HepG2 (cell line): Measurements from ENCODE around the gene CHMP5. TPM values are rescaled to one million over a fixed set of nuclear protein-coding genes. Genes with fewer than 3 reads are reported as not detected.

Source experiments
- ADNP ChIP-seq: sonication (generic); formaldehyde crosslinking; IDR thresholded peaks from 2 replicates; pipeline ENCODE4 v1.4.0; 2020; ENCODE audit warnings: missing genetic modification reagents
- BCL6 ChIP-seq: IDR thresholded peaks from 2 replicates; pipeline ENCODE4 v1.6.1; 2016; ENCODE audit warnings: missing genetic modification reagents, missing compliant biosample characterization
- BORCS8-MEF2B ChIP-seq: sonication (generic); formaldehyde crosslinking; IDR thresholded peaks from 2 replicates; pipeline ENCODE4 v1.8.0; 2022; ENCODE audit warnings: mild to moderate bottlenecking, missing genetic modification reagents
- HNRNPLL ChIP-seq: fragments of 200-400 bp; formaldehyde crosslinking; IDR thresholded peaks from 2 replicates; pipeline ENCODE4 v1.6.1; 2017; ENCODE audit warnings: mild to moderate bottlenecking, low read depth, low read length; ENCODE audit not compliant: poor library complexity, severe bottlenecking
- KAT8 ChIP-seq: IDR thresholded peaks from 2 replicates; pipeline ENCODE4 v1.6.1; 2016; ENCODE audit warnings: missing genetic modification reagents, missing compliant biosample characterization
- KLF12 ChIP-seq: sonication (generic); formaldehyde crosslinking; IDR thresholded peaks from 2 replicates; pipeline ENCODE4 v1.4.0; 2020; ENCODE audit warnings: missing genetic modification reagents, borderline replicate concordance
- NFE2L1 ChIP-seq: sonication (generic); formaldehyde crosslinking; IDR thresholded peaks from 2 replicates; pipeline ENCODE4 v1.4.0; 2020; ENCODE audit warnings: missing genetic modification reagents, mild to moderate bottlenecking, borderline replicate concordance
- NONO ChIP-seq, 2 experiments: fragments of 450-650 bp in 1 of 2; sonication (generic) in 1 of 2; formaldehyde crosslinking in 1 of 2; IDR thresholded peaks in 1 of 2; conservative IDR thresholded peaks in 1 of 2; 2 replicates each; pipeline versions ENCODE4 v1.6.1 to v1.8.0; 2017 to 2022; ENCODE audit warnings: mild to moderate bottlenecking in 1 of 2, missing genetic modification reagents in 1 of 2, moderate library complexity in 1 of 2
- REST ChIP-seq, 2 experiments: IDR thresholded peaks; 2 replicates each; pipeline ENCODE4 v1.6.1; 2011 to 2012; ENCODE audit warnings: low read length in 2 of 2, borderline replicate concordance in 1 of 2, low read depth in 1 of 2, mild to moderate bottlenecking in 1 of 2, moderate library complexity in 1 of 2
- SSRP1 ChIP-seq: IDR thresholded peaks from 2 replicates; pipeline ENCODE4 v1.6.1; 2016; ENCODE audit warnings: control low read depth
- TAF1 ChIP-seq: sonication (generic); formaldehyde crosslinking; IDR thresholded peaks from 2 replicates; pipeline ENCODE4 v1.4.0; 2020; ENCODE audit warnings: missing genetic modification reagents
- TEAD2 ChIP-seq: sonication (generic); formaldehyde crosslinking; IDR thresholded peaks from 2 replicates; pipeline ENCODE4 v1.9.0; 2021; ENCODE audit warnings: missing genetic modification reagents
- TOE1 ChIP-seq: sonication (generic); formaldehyde crosslinking; IDR thresholded peaks from 2 replicates; pipeline ENCODE4 v1.4.0; 2020; ENCODE audit warnings: mild to moderate bottlenecking, missing genetic modification reagents
- ZFP90 ChIP-seq: sonication (generic); formaldehyde crosslinking; IDR thresholded peaks from 2 replicates; pipeline ENCODE4 v1.8.0; 2022; ENCODE audit warnings: missing genetic modification reagents, mild to moderate bottlenecking, inconsistent platforms, borderline replicate concordance
- ZNF34 ChIP-seq: sonication (generic); formaldehyde crosslinking; IDR thresholded peaks from 2 replicates; pipeline ENCODE4 v1.4.0; 2020; ENCODE audit warnings: mild to moderate bottlenecking, missing genetic modification reagents, borderline replicate concordance
- ZNF552 ChIP-seq: sonication (generic); formaldehyde crosslinking; IDR thresholded peaks from 2 replicates; pipeline ENCODE4 v1.9.0; 2022; ENCODE audit warnings: missing genetic modification reagents, mild to moderate bottlenecking, borderline replicate concordance
- ZNF564 ChIP-seq: sonication (generic); formaldehyde crosslinking; IDR thresholded peaks from 2 replicates; pipeline ENCODE4 v1.8.1; 2023; ENCODE audit warnings: mild to moderate bottlenecking, missing genetic modification reagents
- ZNF691 ChIP-seq: sonication (generic); formaldehyde crosslinking; IDR thresholded peaks from 2 replicates; pipeline ENCODE4 v1.4.0; 2020; ENCODE audit warnings: missing genetic modification reagents, low read depth, mild to moderate bottlenecking, borderline replicate concordance
- ZNF766 ChIP-seq: sonication (generic); formaldehyde crosslinking; IDR thresholded peaks from 2 replicates; pipeline ENCODE4 v1.5.0; 2020; ENCODE audit warnings: missing genetic modification reagents, borderline replicate concordance
- polyA plus RNA-seq, 8 experiments: library from polyadenylated mRNA; depleted of rRNA in 3 of 8; stranded (reverse) in 7 of 8; unstranded in 1 of 8; fragments of >200 nt; fragmentation: Illumina TruSeq in 4 of 8; extraction: Trizol in 4 of 8; gene quantifications; 2 replicates each; pipeline versions ENCODE4 v1.2.1 to v1.2.3, GENCODE V29; 2011 to 2016; ENCODE audit warnings: low read depth in 4 of 8, missing spikeins in 1 of 8, mixed read lengths in 1 of 8; ENCODE audit not compliant: insufficient read depth in 1 of 8
- total RNA-seq, 5 experiments: library from RNA; depleted of rRNA; stranded (reverse); fragments of >200 nt; fragmentation: Illumina TruSeq; extraction: Trizol; gene quantifications; 2 replicates each; pipeline ENCODE4 v1.2.3, GENCODE V29; 2016; ENCODE audit warnings: low read depth in 1 of 5
- TF ChIP-seq, protein P1 (sequence below): sonication (generic); formaldehyde crosslinking; IDR thresholded peaks from 2 replicates; pipeline ENCODE4 v1.8.0; 2022; ENCODE audit warnings: low read depth, missing genetic modification reagents
- TF ChIP-seq, protein P2 (sequence below): IDR thresholded peaks from 2 replicates; pipeline ENCODE4 v1.6.1; 2016; ENCODE audit warnings: missing genetic modification reagents, missing compliant biosample characterization
- TF ChIP-seq, protein P3 (sequence below): sonication (generic); formaldehyde crosslinking; IDR thresholded peaks from 2 replicates; pipeline ENCODE4 v1.4.0; 2020; ENCODE audit warnings: missing genetic modification reagents

CHMP5 gene
- total and polyA plus RNA-seq, 2 of the 13 experiments (the other 11 are each of a cell fraction or from before 2014, with no cell fraction given) = 46.0 to 57.3 TPM

GRCh38 chr9:33264473-33265177 is at the start of gene CHMP5, which contains the start of gene BAG1 (continued):
- TF ChIP-seq ZNF691 (no peak), TOE1 (CRISPR knock-in tag) (no peak), ZNF564 (CRISPR knock-in tag) (0 out of 2 replicates have a peak, but pooled peaks have one; percentile 50), KLF12 (CRISPR knock-in tag) (no peak; the same call in 1 of the 2 replicates), ADNP (no peak), TEAD2 (CRISPR knock-in tag) (no peak), KAT8 (peak; percentile 88), BORCS8-MEF2B (CRISPR knock-in tag) (no peak), NFE2L1 (CRISPR knock-in tag) (no peak), SSRP1 (no peak), ZNF552 (CRISPR knock-in tag) (no peak), BCL6 (no peak), HNRNPLL (peak; percentile 57), ZFP90 (CRISPR knock-in tag) (no peak), ZNF766 (CRISPR knock-in tag) (0 out of 2 replicates have a peak, but pooled peaks have one; percentile 14), ZNF34 (CRISPR knock-in tag) (no peak), NONO (IDR thresholded peaks at IDR 0.05) (no peak), NONO (CRISPR knock-in tag; conservative IDR thresholded peaks at IDR 0.05) (no peak), REST (IDR thresholded peaks at IDR 0.05; ENCODE audit: borderline replicate concordance in 1 of 2, low read depth in 1 of 2, low read length in 2 of 2) (peak in 1 of 2 experiments; percentile 18; a peak in 1 of 4 replicates), TAF1 (CRISPR knock-in tag) (peak; percentile 53; the same call in 1 of the 2 replicates)
- TF ChIP-seq, protein P1, sequence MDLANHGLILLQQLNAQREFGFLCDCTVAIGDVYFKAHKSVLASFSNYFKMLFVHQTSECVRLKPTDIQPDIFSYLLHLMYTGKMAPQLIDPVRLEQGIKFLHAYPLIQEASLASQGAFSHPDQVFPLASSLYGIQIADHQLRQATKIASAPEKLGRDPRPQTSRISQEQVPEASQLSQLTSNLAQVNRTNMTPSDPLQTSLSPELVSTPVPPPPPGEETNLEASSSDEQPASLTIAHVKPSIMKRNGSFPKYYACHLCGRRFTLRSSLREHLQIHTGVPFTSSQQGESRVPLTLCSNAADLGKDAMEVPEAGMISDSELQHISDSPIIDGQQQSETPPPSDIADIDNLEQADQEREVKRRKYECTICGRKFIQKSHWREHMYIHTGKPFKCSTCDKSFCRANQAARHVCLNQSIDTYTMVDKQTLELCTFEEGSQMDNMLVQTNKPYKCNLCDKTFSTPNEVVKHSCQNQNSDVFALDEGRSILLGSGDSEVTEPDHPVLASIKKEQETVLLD (CRISPR knock-in tag) = 0 out of 2 replicates have a peak, but pooled peaks have one; percentile 43
- TF ChIP-seq, protein P2, sequence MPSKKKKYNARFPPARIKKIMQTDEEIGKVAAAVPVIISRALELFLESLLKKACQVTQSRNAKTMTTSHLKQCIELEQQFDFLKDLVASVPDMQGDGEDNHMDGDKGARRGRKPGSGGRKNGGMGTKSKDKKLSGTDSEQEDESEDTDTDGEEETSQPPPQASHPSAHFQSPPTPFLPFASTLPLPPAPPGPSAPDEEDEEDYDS = peak; percentile 86
- TF ChIP-seq, protein P3, sequence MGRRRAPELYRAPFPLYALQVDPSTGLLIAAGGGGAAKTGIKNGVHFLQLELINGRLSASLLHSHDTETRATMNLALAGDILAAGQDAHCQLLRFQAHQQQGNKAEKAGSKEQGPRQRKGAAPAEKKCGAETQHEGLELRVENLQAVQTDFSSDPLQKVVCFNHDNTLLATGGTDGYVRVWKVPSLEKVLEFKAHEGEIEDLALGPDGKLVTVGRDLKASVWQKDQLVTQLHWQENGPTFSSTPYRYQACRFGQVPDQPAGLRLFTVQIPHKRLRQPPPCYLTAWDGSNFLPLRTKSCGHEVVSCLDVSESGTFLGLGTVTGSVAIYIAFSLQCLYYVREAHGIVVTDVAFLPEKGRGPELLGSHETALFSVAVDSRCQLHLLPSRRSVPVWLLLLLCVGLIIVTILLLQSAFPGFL (CRISPR knock-in tag) = no peak
